K562 (cell line): Measurements from ENCODE around the gene GPR183. TPM values are rescaled to one million over a fixed set of nuclear protein-coding genes. Genes with fewer than 3 reads are reported as not detected.

Experiments used
- BCOR ChIP-seq: fragments of 450-650 bp; IDR thresholded peaks from 2 replicates; pipeline ENCODE4 v1.6.1; 2016
- MTA3 ChIP-seq: fragments of 450-650 bp; formaldehyde crosslinking; IDR thresholded peaks from 2 replicates; pipeline ENCODE4 v1.6.1; 2017; ENCODE audit warnings: mild to moderate bottlenecking, borderline replicate concordance
- RBM34 ChIP-seq: fragments of 200-400 bp; formaldehyde crosslinking; IDR thresholded peaks from 2 replicates; pipeline ENCODE4 v1.6.1; 2018; ENCODE audit warnings: low read length, borderline replicate concordance; ENCODE audit not compliant: insufficient read depth
- SAFB2 ChIP-seq: fragments of 200-400 bp; formaldehyde crosslinking; IDR thresholded peaks from 2 replicates; pipeline ENCODE4 v1.6.1; 2018; ENCODE audit warnings: borderline replicate concordance, low read length, low read depth, moderate library complexity; ENCODE audit not compliant: severe bottlenecking
- polyA plus RNA-seq, 8 experiments: library from polyadenylated mRNA; depleted of rRNA in 4 of 8; stranded (reverse) in 5 of 8; unstranded in 3 of 8; fragments of >200 nt; fragmentation: Nextera tagmentation in 2 of 8; fragmentation: Illumina TruSeq in 1 of 8; extraction: Ambion mirVana in 2 of 8; extraction: Trizol in 1 of 8; gene quantifications; 2 replicates each; pipeline versions ENCODE4 v1.2.1 to v1.2.3, GENCODE V29; 2011 to 2014; ENCODE audit warnings: inconsistent platforms in 1 of 8, missing spikeins in 1 of 8
- total RNA-seq, 7 experiments: library from RNA; depleted of rRNA in 6 of 7; stranded (reverse); fragments of >200 nt in 6 of 7; fragmentation: Illumina TruSeq in 2 of 7; extraction: Trizol in 2 of 7; gene quantifications; 2 replicates each; pipeline versions ENCODE4 v1.2.1 to v1.2.3, GENCODE V29; 2011 to 2021; ENCODE audit warnings: low replicate concordance in 1 of 7
- TF ChIP-seq, protein P1 (sequence below): fragments of 450-650 bp; IDR thresholded peaks from 2 replicates; pipeline ENCODE4 v1.6.1; 2016; ENCODE audit warnings: antibody characterized with exemption
- TF ChIP-seq, protein P2 (sequence below): IDR thresholded peaks from 2 replicates; pipeline ENCODE4 v1.6.1; 2012; ENCODE audit warnings: low read depth, low read length, improper control_type of control experiment, borderline replicate concordance
- TF ChIP-seq, protein P3 (sequence below): sonication (generic); formaldehyde crosslinking; IDR thresholded peaks from 2 replicates; pipeline ENCODE4 v1.8.1; 2023; ENCODE audit warnings: mild to moderate bottlenecking, missing genetic modification reagents

GPR183 gene
- total and polyA plus RNA-seq, 9 of the 15 experiments (the other 6 are each of a cell fraction or from before 2014, with no cell fraction given) = 1.3 to 10.2 (median 3.7) TPM

DNA sequence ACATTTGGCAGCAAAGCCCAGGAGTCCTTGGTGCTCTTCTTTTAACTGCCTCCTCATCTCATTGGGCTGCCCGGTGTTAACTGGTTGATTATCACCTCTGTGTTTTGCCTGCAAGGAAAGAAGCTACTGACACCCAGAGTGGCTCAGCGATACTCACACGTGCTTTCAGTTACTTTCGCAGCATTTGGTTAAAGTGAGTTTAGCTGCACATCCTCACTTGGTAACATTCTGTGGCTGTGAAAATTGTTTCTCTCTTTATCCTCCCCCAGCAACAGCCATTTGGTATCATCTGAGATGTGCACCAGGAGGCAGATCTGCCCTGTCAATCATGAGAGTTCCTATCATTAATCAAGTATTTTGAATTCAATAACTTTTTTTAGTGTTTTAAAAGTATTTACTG is 44.6 kb upstream of the GPR183 start (continued):
- TF ChIP-seq, protein P1, sequence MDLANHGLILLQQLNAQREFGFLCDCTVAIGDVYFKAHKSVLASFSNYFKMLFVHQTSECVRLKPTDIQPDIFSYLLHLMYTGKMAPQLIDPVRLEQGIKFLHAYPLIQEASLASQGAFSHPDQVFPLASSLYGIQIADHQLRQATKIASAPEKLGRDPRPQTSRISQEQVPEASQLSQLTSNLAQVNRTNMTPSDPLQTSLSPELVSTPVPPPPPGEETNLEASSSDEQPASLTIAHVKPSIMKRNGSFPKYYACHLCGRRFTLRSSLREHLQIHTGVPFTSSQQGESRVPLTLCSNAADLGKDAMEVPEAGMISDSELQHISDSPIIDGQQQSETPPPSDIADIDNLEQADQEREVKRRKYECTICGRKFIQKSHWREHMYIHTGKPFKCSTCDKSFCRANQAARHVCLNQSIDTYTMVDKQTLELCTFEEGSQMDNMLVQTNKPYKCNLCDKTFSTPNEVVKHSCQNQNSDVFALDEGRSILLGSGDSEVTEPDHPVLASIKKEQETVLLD = no peak
- TF ChIP-seq MTA3 = no peak
- TF ChIP-seq, protein P2, sequence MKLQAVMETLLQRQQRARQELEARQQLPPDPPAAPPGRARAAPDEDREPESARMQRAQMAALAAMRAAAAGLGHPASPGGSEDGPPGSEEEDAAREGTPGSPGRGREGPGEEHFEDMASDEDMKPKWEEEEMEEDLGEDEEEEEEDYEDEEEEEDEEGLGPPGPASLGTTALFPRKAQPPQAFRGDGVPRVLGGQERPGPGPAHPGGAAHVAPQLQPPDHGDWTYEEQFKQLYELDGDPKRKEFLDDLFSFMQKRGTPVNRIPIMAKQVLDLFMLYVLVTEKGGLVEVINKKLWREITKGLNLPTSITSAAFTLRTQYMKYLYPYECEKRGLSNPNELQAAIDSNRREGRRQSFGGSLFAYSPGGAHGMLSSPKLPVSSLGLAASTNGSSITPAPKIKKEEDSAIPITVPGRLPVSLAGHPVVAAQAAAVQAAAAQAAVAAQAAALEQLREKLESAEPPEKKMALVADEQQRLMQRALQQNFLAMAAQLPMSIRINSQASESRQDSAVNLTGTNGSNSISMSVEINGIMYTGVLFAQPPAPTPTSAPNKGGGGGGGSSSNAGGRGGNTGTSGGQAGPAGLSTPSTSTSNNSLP = no peak
- TF ChIP-seq, protein P3, sequence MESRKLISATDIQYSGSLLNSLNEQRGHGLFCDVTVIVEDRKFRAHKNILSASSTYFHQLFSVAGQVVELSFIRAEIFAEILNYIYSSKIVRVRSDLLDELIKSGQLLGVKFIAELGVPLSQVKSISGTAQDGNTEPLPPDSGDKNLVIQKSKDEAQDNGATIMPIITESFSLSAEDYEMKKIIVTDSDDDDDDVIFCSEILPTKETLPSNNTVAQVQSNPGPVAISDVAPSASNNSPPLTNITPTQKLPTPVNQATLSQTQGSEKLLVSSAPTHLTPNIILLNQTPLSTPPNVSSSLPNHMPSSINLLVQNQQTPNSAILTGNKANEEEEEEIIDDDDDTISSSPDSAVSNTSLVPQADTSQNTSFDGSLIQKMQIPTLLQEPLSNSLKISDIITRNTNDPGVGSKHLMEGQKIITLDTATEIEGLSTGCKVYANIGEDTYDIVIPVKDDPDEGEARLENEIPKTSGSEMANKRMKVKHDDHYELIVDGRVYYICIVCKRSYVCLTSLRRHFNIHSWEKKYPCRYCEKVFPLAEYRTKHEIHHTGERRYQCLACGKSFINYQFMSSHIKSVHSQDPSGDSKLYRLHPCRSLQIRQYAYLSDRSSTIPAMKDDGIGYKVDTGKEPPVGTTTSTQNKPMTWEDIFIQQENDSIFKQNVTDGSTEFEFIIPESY (CRISPR knock-in tag) = no peak
- no peak for TF ChIP-seq SAFB2
- TF ChIP-seq BCOR = no peak
- TF ChIP-seq RBM34 = no peak
